Liver (tissue), 9 donors: ENCODE data around the gene B3GALT4. TPM values are rescaled to one million over a fixed set of nuclear protein-coding genes. Genes with fewer than 3 reads are reported as not detected.
A peak's percentile ranks its signal among the peaks of the same experiment; 100 is the strongest.

Experiments used
- DNase-seq: peaks from one replicate; pipeline ENCODE4 v3.0.0-alpha.2; 2017; ENCODE audit warnings: low spot score
- H3K27ac ChIP-seq, 2 donors: one replicate each; pipeline ENCODE4 v1.7.0; 2013; ENCODE audit warnings: inconsistent platforms in 2 of 2, low read length in 2 of 2, control low read depth in 1 of 2, low read depth in 1 of 2, mild to moderate bottlenecking in 1 of 2
- H3K27me3 ChIP-seq, 4 donors: one replicate each; pipeline versions ENCODE4 v1.6.1 to v1.7.0; 2013; ENCODE audit warnings: low read length in 3 of 4, inconsistent platforms in 1 of 4, mild to moderate bottlenecking in 1 of 4, moderate library complexity in 1 of 4; ENCODE audit not compliant: control insufficient read depth in 4 of 4, insufficient read depth in 4 of 4
- H3K36me3 ChIP-seq, 4 donors: one replicate each; pipeline versions ENCODE4 v1.6.1 to v1.7.0; 2013; ENCODE audit warnings: low read length in 3 of 4, mild to moderate bottlenecking in 3 of 4, low read depth in 1 of 4, moderate library complexity in 1 of 4; ENCODE audit not compliant: control insufficient read depth in 4 of 4, insufficient read depth in 3 of 4
- H3K4me1 ChIP-seq, 4 donors: one replicate each; pipeline versions ENCODE4 v1.6.1 to v1.7.0; 2013; ENCODE audit warnings: low read length in 3 of 4, mild to moderate bottlenecking in 3 of 4, moderate library complexity in 1 of 4; ENCODE audit not compliant: control insufficient read depth in 4 of 4, insufficient read depth in 4 of 4
- H3K4me3 ChIP-seq, 3 donors: one replicate each; pipeline versions ENCODE4 v1.6.1 to v1.7.0; 2013; ENCODE audit warnings: low read length in 3 of 3, control low read depth in 1 of 3, low read depth in 1 of 3, mild to moderate bottlenecking in 1 of 3
- H3K9ac ChIP-seq, 2 donors: one replicate each; pipeline ENCODE4 v1.7.0; 2013; ENCODE audit warnings: low read length in 2 of 2, mild to moderate bottlenecking in 2 of 2, moderate library complexity in 2 of 2, control low read depth in 1 of 2, low read depth in 1 of 2
- H3K9me3 ChIP-seq, 4 donors: one replicate each; pipeline versions ENCODE4 v1.6.1 to v1.7.0; 2013; ENCODE audit warnings: low read length in 3 of 4; ENCODE audit not compliant: control insufficient read depth in 4 of 4
- CTCF ChIP-seq: fragments of 150-350 bp; IDR thresholded peaks from 2 replicates; pipeline ENCODE4 v1.5.1; 2017; ENCODE audit warnings: improper control_type of control experiment, low read depth, low read length; ENCODE audit not compliant: missing input control
- FOXA2 ChIP-seq: IDR thresholded peaks from 2 replicates; pipeline ENCODE4 v1.6.1; 2016; ENCODE audit warnings: antibody characterized with exemption
- GABPA ChIP-seq, 2 donors: IDR thresholded peaks in 1 of 2; conservative IDR thresholded peaks in 1 of 2; 2 replicates each; pipeline ENCODE4 v1.6.1; 2016; ENCODE audit warnings: antibody characterized with exemption in 2 of 2, mild to moderate bottlenecking in 1 of 2, moderate library complexity in 1 of 2
- HNF4A ChIP-seq, 2 donors: conservative IDR thresholded peaks; 2 replicates each; pipeline ENCODE4 v1.6.1; 2016; ENCODE audit warnings: antibody characterized with exemption in 2 of 2, mild to moderate bottlenecking in 2 of 2
- HNF4G ChIP-seq: IDR thresholded peaks from 2 replicates; pipeline ENCODE4 v1.6.1; 2016; ENCODE audit warnings: antibody characterized with exemption
- JUND ChIP-seq, 2 donors: IDR thresholded peaks; 2 replicates each; pipeline ENCODE4 v1.6.1; 2016; ENCODE audit warnings: antibody characterized with exemption in 2 of 2
- NR2F2 ChIP-seq: IDR thresholded peaks from 2 replicates; pipeline ENCODE4 v1.6.1; 2016; ENCODE audit warnings: antibody characterized with exemption
- RAD21 ChIP-seq, 2 donors: IDR thresholded peaks; 2 replicates each; pipeline ENCODE4 v1.6.1; 2016; ENCODE audit warnings: antibody characterized with exemption in 2 of 2, mild to moderate bottlenecking in 2 of 2
- REST ChIP-seq: IDR thresholded peaks from 2 replicates; pipeline ENCODE4 v1.6.1; 2016; ENCODE audit warnings: antibody characterized with exemption, mild to moderate bottlenecking
- SP1 ChIP-seq: IDR thresholded peaks from 2 replicates; pipeline ENCODE4 v1.6.1; 2018; ENCODE audit warnings: antibody characterized with exemption, mild to moderate bottlenecking
- TAF1 ChIP-seq: conservative IDR thresholded peaks from 2 replicates; pipeline ENCODE4 v1.6.1; 2016; ENCODE audit warnings: antibody characterized with exemption, mild to moderate bottlenecking
- YY1 ChIP-seq: IDR thresholded peaks from 2 replicates; pipeline ENCODE4 v1.6.1; 2016; ENCODE audit warnings: antibody characterized with exemption, mild to moderate bottlenecking
- WGBS: extraction: QIAGEN DNeasy Blood & Tissue Kit; methylation state at CpG from one replicate; pipeline ENCODE4 v1.1.7; 2013; 5-methylcytosine and 5-hydroxymethylcytosine counted together
- polyA plus RNA-seq, 2 donors: library from polyadenylated mRNA; stranded (reverse) in 1 of 2; unstranded in 1 of 2; fragments of 200-250 nt in 1 of 2; fragments of >200 nt in 1 of 2; fragmentation: Nextera tagmentation in 1 of 2; extraction: Ambion mirVana in 1 of 2; gene quantifications; one replicate each; pipeline versions ENCODE4 v1.2.1 to v1.2.3, GENCODE V29; 2013 to 2015
- total RNA-seq, 2 donors: library from RNA; depleted of rRNA; stranded (reverse); fragments of >200 nt; gene quantifications; one replicate each; pipeline ENCODE4 v1.2.3, GENCODE V29; 2014
- TF ChIP-seq, protein P1 (sequence below): IDR thresholded peaks from 2 replicates; pipeline ENCODE4 v1.6.1; 2016; ENCODE audit warnings: antibody characterized with exemption
- TF ChIP-seq, protein P2 (sequence below): IDR thresholded peaks from 2 replicates; pipeline ENCODE4 v1.6.1; 2016; ENCODE audit warnings: antibody characterized with exemption
- donor health status: healthy.
- donor health status: healthy.
- donor health status: healthy.
- donor health status: healthy.
- donor health status: healthy.

Gene B3GALT4
- total and polyA plus RNA-seq, 4 donors = 1.5 to 2.7 (median 1.9) TPM

DNA sequence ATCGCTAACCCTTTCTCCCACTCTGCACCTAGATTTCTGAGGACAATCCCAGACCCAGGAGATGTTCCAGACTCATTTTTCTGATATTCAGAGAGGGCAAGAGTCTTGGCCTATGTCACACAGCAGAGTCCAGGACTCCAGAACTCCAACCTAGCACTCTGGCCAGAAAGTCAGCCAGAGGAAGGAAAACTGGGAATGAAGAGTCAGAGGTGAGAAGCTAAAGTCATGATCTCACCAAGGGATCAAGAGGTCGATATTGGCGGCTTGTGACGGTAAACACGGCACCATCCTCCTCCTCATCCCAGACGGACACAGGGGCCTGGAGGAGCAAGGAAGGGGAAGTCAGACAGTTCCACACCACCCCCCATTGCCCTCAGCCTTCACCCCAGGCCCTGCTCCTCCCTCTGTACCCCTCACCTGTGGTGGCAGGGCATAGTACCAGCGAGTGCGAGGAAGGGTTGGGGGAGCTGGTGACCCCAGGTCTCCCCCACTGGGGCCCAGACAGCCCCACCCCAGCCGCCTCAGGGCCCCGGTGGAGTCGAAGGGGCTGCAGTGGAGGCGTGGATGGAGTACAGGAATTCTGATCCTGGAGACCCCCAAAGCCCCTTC is 20.0 kb downstream of the B3GALT4 start:
- TF ChIP-seq CTCF (no peak), RAD21 (IDR thresholded peaks at IDR 0.05) (no peak), NR2F2 (no peak), HNF4G (no peak)
- TF ChIP-seq, protein P1, sequence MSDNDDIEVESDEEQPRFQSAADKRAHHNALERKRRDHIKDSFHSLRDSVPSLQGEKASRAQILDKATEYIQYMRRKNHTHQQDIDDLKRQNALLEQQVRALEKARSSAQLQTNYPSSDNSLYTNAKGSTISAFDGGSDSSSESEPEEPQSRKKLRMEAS = no peak
- TF ChIP-seq, protein P2, sequence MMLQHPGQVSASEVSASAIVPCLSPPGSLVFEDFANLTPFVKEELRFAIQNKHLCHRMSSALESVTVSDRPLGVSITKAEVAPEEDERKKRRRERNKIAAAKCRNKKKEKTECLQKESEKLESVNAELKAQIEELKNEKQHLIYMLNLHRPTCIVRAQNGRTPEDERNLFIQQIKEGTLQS = no peak
- Histone ChIP-seq H3K9ac (peak overlapping the region in 1 of 2 donors; percentile 30), H3K27me3 (no peaks in the 10 kb centered on the region), H3K4me1 (peaks cover 8 to 30% (median 25%) of the 10 kb centered on the region in 4 donors), H3K36me3 (peaks cover 7 to 29% (median 16%) of the 10 kb centered on the region in 4 donors), H3K9me3 (no peaks in the 10 kb centered on the region), H3K27ac (peak overlapping the region; percentile 95 to 98), H3K4me3 (peak overlapping the region; percentile 47 to 77 (median 64))
- no peak for DNase-seq
- whole genome bisulfite sequencing = 45% methylated on average over 12 of the region's 12 CpGs

GRCh38 chr6:33297406-33297955 is 20.6 kb downstream of the B3GALT4 start:
- peak; percentile 42 to 66 for TF ChIP-seq HNF4A (conservative IDR thresholded peaks at IDR 0.05)
- peak; percentile 25 for TF ChIP-seq YY1
- no peak for TF ChIP-seq REST
- TF ChIP-seq, protein P1 = no peak
- peak; percentile 62 for TF ChIP-seq SP1
- peak in 1 of 2 donors; percentile 48 for TF ChIP-seq GABPA (IDR thresholded peaks at IDR 0.05 in 1 of 2, conservative IDR thresholded peaks at IDR 0.05 in 1 of 2)
- TF ChIP-seq JUND (IDR thresholded peaks at IDR 0.05) = no peak
- TF ChIP-seq FOXA2 = no peak
- no peak for TF ChIP-seq TAF1
- Histone ChIP-seq H3K36me3 (peaks cover 3 to 23% (median 15%) of the 10 kb centered on the region in 4 donors), H3K9me3 (no peaks in the 10 kb centered on the region), H3K27me3 (no peaks in the 10 kb centered on the region), H3K9ac (peak overlapping the region; percentile 30 to 58), H3K27ac (peak overlapping the region; percentile 95 to 98), H3K4me3 (peak overlapping the region; percentile 47 to 77 (median 64)), H3K4me1 (peaks cover 8 to 30% (median 25%) of the 10 kb centered on the region in 4 donors)
- DNase-seq = no peak
- WGBS = 8% methylated on average over 16 of the region's 16 CpGs
